GM18511 (cell line): Measurements from ENCODE around the gene SEMA6D.

Experiments
- ATAC-seq: cut with Tn5 transposase; IDR thresholded peaks from one replicate; pipeline ENCODE4 v1.9.1; 2021; ENCODE audit warnings: mild to moderate bottlenecking, moderate library complexity; ENCODE audit not compliant: unreplicated experiment

The SEMA6D gene

DNA sequence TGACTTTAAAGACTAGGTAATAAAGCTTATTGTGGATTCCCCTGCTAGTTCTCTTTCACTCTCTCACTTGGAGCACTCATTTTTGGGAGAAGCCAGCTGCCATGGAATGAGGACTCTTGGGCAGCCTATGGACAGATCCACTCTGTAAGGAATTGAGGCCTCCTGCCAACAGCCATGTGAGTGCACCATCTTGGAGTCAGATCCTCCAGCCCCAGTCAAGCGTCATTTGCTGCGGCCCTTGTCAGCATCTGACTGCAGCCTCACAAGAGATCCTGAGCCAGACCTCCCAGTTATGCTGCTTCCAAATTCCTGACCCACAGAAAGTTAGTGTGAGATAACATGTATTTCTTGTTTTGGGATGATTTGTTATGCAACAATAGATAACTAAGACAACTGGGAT lies 101.9 kb downstream of the SEMA6D start:
- ATAC-seq: no peak

- no peak for ATAC-seq
These were observed 102.9 kb downstream of the SEMA6D start for GRCh38 chr15:47820057-47820746.

- no peak for ATAC-seq
These were observed 103.5 kb downstream of the SEMA6D start for GRCh38 chr15:47820747-47821319.

- no peak for ATAC-seq
These were observed 104.7 kb downstream of the SEMA6D start for GRCh38 chr15:47822048-47822447.
